ENCODE measurements around the gene CHAF1B. TPM values are rescaled to one million over a fixed set of nuclear protein-coding genes. Genes with fewer than 3 reads are reported as not detected.

CHAF1B gene
- total and polyA plus RNA-seq, 12 donors: 0.30 to 2.1 (median 1.2) TPM

- no peaks in the 10 kb centered on the region for H3K9me3 ChIP-seq (replicated peaks in 1 of 3)
- no peak overlapping the region for H3K4me3 ChIP-seq
- no peaks in the 10 kb centered on the region for H3K4me1 ChIP-seq (replicated peaks in 1 of 2)
- no peak for DNase-seq
- 82 to 88% (median 83%) methylated on average over 8 to 14 of the region's 14 CpGs for WGBS, 4 donors
- no peaks in the 10 kb centered on the region for H3K27me3 ChIP-seq
- TF ChIP-seq POLR2A (IDR thresholded peaks at IDR 0.05) (no peak), CTCF (IDR thresholded peaks at IDR 0.05) (no peak)
- no peaks in the 10 kb centered on the region for H3K36me3 ChIP-seq (replicated peaks in 1 of 2)
- intact Hi-C loops (cut with DNase I): loop anchor here in 1 of 2 donors (10.0 kb wide), 1 partner anchor 506 kb away; no protein-coding TSS in a partner anchor
- H3K27ac ChIP-seq: no peak overlapping the region
These were observed 34.0 kb downstream of the CHAF1B start for GRCh38 chr21:36419241-36419640.

- no peak for TF ChIP-seq POLR2A (IDR thresholded peaks at IDR 0.05)
- peak; percentile 68 to 87 (median 80) for TF ChIP-seq CTCF (IDR thresholded peaks at IDR 0.05)
- no peaks in the 10 kb centered on the region for H3K9me3 ChIP-seq (replicated peaks in 1 of 3)
- H3K4me1 ChIP-seq (replicated peaks in 1 of 2): no peaks in the 10 kb centered on the region
- intact Hi-C loops (cut with DNase I): loop anchor here (5.0 to 10.0 kb wide), 3 partner anchors 82 to 505 kb away; no protein-coding TSS in a partner anchor
- WGBS, 4 donors: 2 to 8% (median 5%) methylated on average over 8 of the region's 8 CpGs
- H3K36me3 ChIP-seq (replicated peaks in 1 of 2): no peaks in the 10 kb centered on the region
- H3K4me3 ChIP-seq: no peak overlapping the region
- peak; percentile 75 to 92 (median 89) for DNase-seq
- H3K27me3 ChIP-seq: no peaks in the 10 kb centered on the region
- no peak overlapping the region for H3K27ac ChIP-seq
These were observed 34.8 kb downstream of the CHAF1B start for GRCh38 chr21:36419996-36420395.

- TF ChIP-seq CTCF (IDR thresholded peaks at IDR 0.05) (no peak), POLR2A (IDR thresholded peaks at IDR 0.05) (no peak)
- Histone ChIP-seq H3K9me3 (replicated peaks in 1 of 3) (no peaks in the 10 kb centered on the region), H3K4me3 (no peak overlapping the region), H3K4me1 (replicated peaks in 1 of 2) (no peaks in the 10 kb centered on the region), H3K27ac (no peak overlapping the region), H3K36me3 (replicated peaks in 1 of 2) (no peaks in the 10 kb centered on the region), H3K27me3 (no peaks in the 10 kb centered on the region)
- intact Hi-C loops (cut with DNase I): loop anchor here (5.0 kb wide), 2 partner anchors 82 to 172 kb away; no protein-coding TSS in a partner anchor
- no peak for DNase-seq
- WGBS, 4 donors: 87 to 92% (median 90%) methylated on average over 18 of the region's 18 CpGs
These were observed 35.6 kb downstream of the CHAF1B start for GRCh38 chr21:36420571-36421339.

- intact Hi-C loops (cut with DNase I): loop anchor here (5.0 kb wide), 2 partner anchors 80 to 170 kb away; no protein-coding TSS in a partner anchor
- 53 to 62% (median 58%) methylated on average over 21 to 28 of the region's 28 CpGs for WGBS, 4 donors
- no peaks in the 10 kb centered on the region for H3K9me3 ChIP-seq (replicated peaks in 1 of 3)
- no peaks in the 10 kb centered on the region for H3K27me3 ChIP-seq
- no peak for TF ChIP-seq POLR2A (IDR thresholded peaks at IDR 0.05)
- peak; percentile 37 to 64 (median 46) for TF ChIP-seq CTCF (IDR thresholded peaks at IDR 0.05)
- H3K27ac ChIP-seq: no peak overlapping the region
- peak in 6 of 7 donors; percentile 46 to 77 (median 65) for DNase-seq
- no peaks in the 10 kb centered on the region for H3K4me1 ChIP-seq (replicated peaks in 1 of 2)
- no peaks in the 10 kb centered on the region for H3K36me3 ChIP-seq (replicated peaks in 1 of 2)
- no peak overlapping the region for H3K4me3 ChIP-seq
These were observed 37.3 kb downstream of the CHAF1B start for GRCh38 chr21:36422279-36423098.

All from adrenal gland (tissue), 12 donors.